ENCODE results near the gene BCAS3.

BCAS3 gene

GRCh38 chr17:61368049-61368831 is 690.6 kb downstream of the BCAS3 start:
- no peak for DNase-seq (ENCODE audit: low read depth)
- no peak overlapping the region for H3K4me3 ChIP-seq (ENCODE audit: low read depth, low read length)
- TF ChIP-seq CTCF (IDR thresholded peaks at IDR 0.05; ENCODE audit: insufficient read depth, low read depth, low read length, missing control alignments) = no peak

GRCh38 chr17:61368832-61369450 is 691.3 kb downstream of the BCAS3 start:
- no peak overlapping the region for H3K4me3 ChIP-seq (ENCODE audit: low read depth, low read length)
- DNase-seq (ENCODE audit: low read depth) = no peak
- TF ChIP-seq CTCF (IDR thresholded peaks at IDR 0.05; ENCODE audit: insufficient read depth, low read depth, low read length, missing control alignments) = no peak

- DNase-seq (ENCODE audit: low read depth) = no peak
- no peak overlapping the region for H3K4me3 ChIP-seq (ENCODE audit: low read depth, low read length)
- TF ChIP-seq CTCF (IDR thresholded peaks at IDR 0.05; ENCODE audit: insufficient read depth, low read depth, low read length, missing control alignments) = no peak
Observed at GRCh38 chr17:61369751-61370150, 692.1 kb downstream of the BCAS3 start.

GRCh38 chr17:61371179-61371578 is 693.5 kb downstream of the BCAS3 start:
- H3K4me3 ChIP-seq (ENCODE audit: low read depth, low read length) = no peak overlapping the region
- no peak for DNase-seq (ENCODE audit: low read depth)
- no peak for TF ChIP-seq CTCF (IDR thresholded peaks at IDR 0.05; ENCODE audit: insufficient read depth, low read depth, low read length, missing control alignments)

- no peak for TF ChIP-seq CTCF (IDR thresholded peaks at IDR 0.05; ENCODE audit: insufficient read depth, low read depth, low read length, missing control alignments)
- H3K4me3 ChIP-seq (ENCODE audit: low read depth, low read length) = no peak overlapping the region
- no peak for DNase-seq (ENCODE audit: low read depth)
Observed at GRCh38 chr17:61371606-61372005, 694.0 kb downstream of the BCAS3 start.

GRCh38 chr17:61372436-61372835 is 694.8 kb downstream of the BCAS3 start:
- DNase-seq (ENCODE audit: low read depth) = no peak
- TF ChIP-seq CTCF (IDR thresholded peaks at IDR 0.05; ENCODE audit: insufficient read depth, low read depth, low read length, missing control alignments) = no peak
- H3K4me3 ChIP-seq (ENCODE audit: low read depth, low read length) = no peak overlapping the region

Measured in GM12865 (cell line).